Fibroblast of skin of back (primary cell): ENCODE results near the gene MUC5AC.

Source experiments
- DNase-seq: peaks from one replicate; pipeline ENCODE4 v3.0.0-alpha.2; 2013

MUC5AC gene

GRCh38 chr11:1121331-1121812, 36.4 kb upstream of the MUC5AC start:
- DNase-seq, result no peak

DNA sequence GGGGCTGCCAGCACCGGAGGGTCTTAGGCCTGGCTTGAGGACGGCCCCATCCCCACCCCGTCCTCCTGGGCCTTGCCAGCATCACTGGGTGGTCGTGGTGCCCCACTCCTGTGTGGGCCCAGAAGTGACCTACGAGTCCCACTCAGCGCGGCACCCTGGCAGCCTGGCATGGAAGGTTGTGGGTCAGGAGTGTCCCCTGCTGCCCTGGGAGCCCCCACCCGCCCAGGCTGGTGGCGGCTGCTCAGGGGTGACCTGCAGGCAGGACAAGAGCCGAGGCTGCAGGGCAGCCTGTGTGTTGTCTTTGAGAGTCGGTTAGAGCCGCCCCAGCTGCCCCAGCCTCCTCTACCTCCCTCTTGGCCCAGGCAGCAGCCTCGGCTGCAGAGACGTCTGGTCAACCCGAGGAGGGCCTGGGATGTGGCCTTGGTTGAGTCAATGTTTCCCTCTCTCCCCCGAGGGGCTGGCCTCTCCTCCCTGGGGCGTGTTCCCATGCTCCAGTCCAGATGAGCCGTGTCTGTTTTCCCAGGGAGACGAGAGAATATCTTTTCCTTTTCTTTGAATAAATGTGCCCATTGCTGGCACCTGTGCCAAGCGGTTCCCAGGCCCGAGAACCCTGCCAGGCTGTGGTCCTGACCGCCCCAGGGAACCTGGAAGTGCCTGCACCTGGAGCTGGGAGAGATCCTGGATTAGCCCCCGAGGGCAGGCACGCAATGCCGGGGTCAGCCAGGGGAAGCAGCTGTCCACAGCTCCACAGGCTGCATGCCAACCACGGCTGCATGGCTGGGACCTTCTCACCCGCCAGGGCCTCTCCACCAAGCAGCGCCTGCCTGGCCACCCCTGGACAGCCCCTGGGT, 35.7 kb upstream of the MUC5AC start:
- DNase-seq, result no peak

DNA sequence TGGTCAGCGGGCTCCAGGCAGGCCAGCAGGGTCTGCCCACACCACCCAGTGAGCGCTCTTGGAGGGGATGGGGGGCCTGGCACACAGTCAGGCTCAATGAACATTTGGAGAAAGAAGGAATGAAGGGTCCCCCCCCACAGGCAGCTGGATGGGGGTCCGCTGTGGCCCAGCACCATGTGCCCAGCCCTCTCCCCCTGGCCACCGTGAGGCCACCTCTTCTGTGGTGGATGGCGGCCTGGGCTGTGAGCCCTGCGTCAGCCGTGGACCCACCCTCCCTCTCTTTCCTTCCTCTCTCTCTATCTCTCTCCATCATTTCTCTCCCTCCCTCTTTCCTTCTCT, 35.1 kb upstream of the MUC5AC start:
- DNase-seq, result no peak

DNA sequence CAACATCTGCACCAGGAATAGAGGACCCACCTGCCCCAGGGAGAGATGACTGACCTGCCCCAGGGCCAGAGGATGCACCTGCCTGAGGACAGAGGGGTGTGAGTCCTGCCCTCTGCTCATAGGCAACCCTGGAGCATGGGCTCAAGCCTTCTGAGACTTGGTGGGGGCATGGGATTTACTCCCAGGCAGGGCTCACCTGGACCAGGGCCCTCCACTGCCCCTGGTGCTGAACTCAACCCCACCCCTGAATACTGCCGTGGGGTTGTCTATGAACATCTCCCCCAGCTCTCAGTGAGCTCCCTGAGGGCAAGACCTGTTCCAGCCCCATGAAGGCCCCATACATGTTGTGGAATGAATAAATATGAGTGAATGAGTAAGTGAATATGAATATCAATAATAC, 33.8 kb upstream of the MUC5AC start:
- DNase-seq, result no peak

DNA sequence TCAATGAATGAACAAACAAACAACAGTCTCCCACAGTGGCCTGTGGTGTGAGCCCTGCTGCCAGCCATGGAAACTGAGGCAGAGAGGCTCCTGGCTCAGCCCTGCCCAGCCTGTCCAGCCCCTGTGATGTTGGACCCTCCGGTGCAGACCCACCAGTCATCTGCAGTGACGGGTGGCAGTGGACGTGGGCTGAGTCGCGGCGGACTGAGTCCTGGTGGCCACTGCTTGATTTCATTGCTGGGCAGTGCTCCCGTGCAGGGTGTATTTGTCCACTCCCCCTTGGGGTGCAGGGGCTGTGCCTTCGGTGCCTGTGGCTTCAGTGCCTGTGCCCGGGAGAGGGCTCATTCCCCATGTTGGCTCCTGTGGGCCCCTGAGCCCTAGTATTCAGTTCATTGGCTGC, 31.9 kb upstream of the MUC5AC start:
- DNase-seq, result no peak

GRCh38 chr11:1126491-1126926, 31.2 kb upstream of the MUC5AC start:
- DNase-seq, result no peak

- DNase-seq, result no peak
These were observed 30.7 kb upstream of the MUC5AC start for GRCh38 chr11:1126935-1127663.

DNA sequence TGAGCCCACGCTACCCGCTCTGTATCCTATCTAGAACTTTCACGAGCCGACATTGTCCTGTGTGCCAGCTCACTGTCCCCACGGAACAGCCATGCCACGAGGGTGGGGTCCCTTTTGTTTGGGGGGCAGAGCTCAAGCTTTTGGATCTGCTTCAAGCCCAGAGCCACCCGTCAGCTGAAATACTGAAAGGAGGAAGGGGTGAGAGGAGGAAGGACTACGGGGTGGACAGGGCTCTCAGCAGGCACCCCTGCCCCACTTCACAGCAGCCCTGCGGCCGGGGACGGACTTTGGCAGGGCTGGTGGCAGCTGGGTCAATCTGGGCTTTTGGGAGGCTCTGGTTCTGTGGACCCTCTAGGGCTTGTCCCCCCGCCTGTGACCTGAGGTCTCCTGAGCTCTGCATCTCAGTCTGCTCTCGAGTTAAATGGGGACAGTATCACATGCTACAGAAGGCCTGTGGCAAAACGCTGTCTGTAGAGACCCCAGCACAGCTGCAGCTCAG, 30.0 kb upstream of the MUC5AC start:
- no peak for DNase-seq

- DNase-seq, result no peak
These were observed 29.2 kb upstream of the MUC5AC start for GRCh38 chr11:1128311-1129142.

- no peak for DNase-seq
These were observed 28.6 kb upstream of the MUC5AC start for GRCh38 chr11:1129143-1129610.

GRCh38 chr11:1129611-1130160, 28.1 kb upstream of the MUC5AC start:
- no peak for DNase-seq

GRCh38 chr11:1130276-1131032, 27.3 kb upstream of the MUC5AC start:
- no peak for DNase-seq

GRCh38 chr11:1131033-1131911, 26.5 kb upstream of the MUC5AC start:
- DNase-seq, result no peak

DNA sequence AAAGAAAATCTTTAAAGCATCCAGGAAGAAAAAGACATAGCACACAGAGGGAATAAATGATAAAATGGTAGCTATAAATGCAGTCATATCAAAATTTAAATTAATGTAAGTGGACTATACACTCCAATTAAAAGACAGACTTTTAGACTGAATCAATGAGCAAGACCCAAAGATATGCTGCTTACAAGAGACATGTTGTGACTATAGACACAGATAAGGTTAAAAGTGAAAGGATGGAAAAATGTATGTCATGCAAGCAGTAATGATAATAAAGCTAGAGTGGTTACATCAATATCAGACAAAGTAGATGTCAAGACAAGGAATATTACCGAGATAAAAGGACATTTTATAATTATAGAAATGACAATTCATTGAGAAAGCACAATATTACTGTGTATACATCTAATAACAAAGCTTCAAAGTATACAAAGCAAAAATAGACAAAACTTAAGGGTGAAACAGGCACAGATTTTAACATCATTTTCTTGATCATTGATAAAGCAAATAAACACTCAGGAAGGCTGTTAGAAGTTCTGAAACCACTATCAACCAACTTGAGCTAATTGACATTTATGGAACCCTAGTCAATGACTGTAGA, 22.8 kb upstream of the MUC5AC start:
- DNase-seq, result no peak

- DNase-seq, result peak; percentile 15
These were observed 19.7 kb upstream of the MUC5AC start for GRCh38 chr11:1138097-1138496.

- DNase-seq, result no peak
These were observed 18.2 kb upstream of the MUC5AC start for GRCh38 chr11:1139441-1140083.

- no peak for DNase-seq
These were observed 16.9 kb upstream of the MUC5AC start for GRCh38 chr11:1140642-1141490.

GRCh38 chr11:1146365-1146764, 11.4 kb upstream of the MUC5AC start:
- DNase-seq, result no peak

DNA sequence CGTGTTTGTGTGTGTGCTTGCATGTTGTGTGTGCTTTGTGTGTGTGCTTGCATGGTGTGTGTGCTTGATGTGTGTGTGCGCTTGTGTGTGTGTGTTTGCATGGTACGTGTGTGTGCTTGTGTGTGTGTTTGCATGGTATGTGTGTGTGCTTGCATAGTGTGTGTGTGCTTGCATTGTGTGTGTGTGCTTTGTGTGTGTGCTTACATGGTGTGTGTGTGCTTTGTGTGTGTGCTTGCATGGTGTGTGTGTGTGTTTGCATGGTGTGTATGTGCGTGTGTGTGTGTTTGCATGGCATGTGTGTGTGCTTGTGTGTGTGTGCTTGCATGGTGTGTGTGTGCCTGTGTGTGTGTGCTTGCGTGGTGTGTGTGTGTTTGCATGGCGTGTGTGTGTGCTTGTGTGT, 10.0 kb upstream of the MUC5AC start:
- DNase-seq, result no peak
